ENCODE results near the gene MC2R.

The MC2R gene

DNA sequence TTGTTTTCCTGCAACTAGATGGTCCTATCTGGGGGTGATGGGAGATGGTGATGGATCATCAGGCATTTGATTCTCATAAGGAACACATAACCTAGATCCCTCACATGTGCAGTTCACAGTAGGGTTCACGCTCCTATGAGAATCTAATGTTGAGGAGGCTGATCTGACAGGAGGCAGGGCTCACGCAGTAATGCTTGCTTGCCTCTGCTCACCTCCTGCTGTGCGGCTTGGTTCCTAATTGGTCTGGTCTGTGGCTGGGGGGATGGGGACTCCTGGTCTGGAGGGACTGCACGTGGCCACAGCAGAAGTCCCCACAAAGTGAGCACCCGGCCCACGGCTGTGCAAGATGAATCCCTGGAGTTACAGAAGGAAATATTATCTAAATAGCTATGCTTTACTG is 80.1 kb downstream of the MC2R start:
- no peak overlapping the region for H3K4me3 ChIP-seq (ENCODE audit: low read length)
- no peak for DNase-seq (ENCODE audit: low read depth, low spot score)

DNA sequence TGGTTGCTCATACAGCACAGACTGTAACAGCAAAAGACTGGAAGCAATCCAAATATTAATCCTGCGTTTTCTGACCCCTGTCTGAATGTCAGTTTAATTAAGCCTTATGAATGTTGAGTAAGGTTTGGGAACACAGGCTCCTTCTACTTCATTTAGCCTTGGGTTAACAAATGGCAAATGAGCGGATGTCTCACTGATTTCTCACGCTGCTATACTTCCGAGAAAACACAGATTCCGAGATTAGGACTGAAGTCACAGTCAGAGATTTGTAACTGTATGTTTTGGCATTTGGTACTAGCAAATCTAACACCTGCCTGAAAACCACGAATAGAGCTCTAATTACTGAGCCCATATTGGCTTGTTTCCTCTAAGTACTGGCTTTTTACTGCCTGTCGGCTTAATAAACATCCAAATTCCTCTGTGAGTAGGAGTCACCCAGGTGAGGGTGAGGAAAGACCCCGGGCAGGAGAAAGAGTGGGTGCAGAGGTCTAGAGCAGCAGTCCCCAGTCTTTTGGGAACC is 80.8 kb downstream of the MC2R start:
- no peak overlapping the region for H3K4me3 ChIP-seq (ENCODE audit: low read length)
- DNase-seq (ENCODE audit: low read depth, low spot score): no peak

All from Jurkat, Clone E6-1 (cell line).